Keratinocyte (primary cell): ENCODE measurements around the gene PHACTR2. TPM values are rescaled to one million over a fixed set of nuclear protein-coding genes. Genes with fewer than 3 reads are reported as not detected.
"Not testable (repeated sequence)": the region's sequence is repeated elsewhere in the genome, so short reads cannot be mapped to it uniquely, and the experiment has no call there.

ENCODE experiments used
- DNase-seq: peaks from one replicate; pipeline ENCODE4 v3.0.0-alpha.2; 2011; ENCODE audit warnings: low read depth, missing footprints, low spot score
- FAIRE-seq: peaks from 2 replicates; lab custom pipeline; 2011; peaks lifted over from hg19 to GRCh38; lab: Jason Lieb, UNC
- H2AFZ ChIP-seq: 2 replicates; pipeline ENCODE4 v1.6.0; 2012; ENCODE audit warnings: low read length, control low read depth, inconsistent platforms; ENCODE audit not compliant: control insufficient read depth
- H3K27ac ChIP-seq: 2 replicates; pipeline ENCODE4 v1.5.1; 2011; ENCODE audit warnings: low read length; ENCODE audit not compliant: control insufficient read depth, insufficient read depth
- H3K27me3 ChIP-seq: 3 replicates; pipeline ENCODE4 v1.6.0; 2011; ENCODE audit warnings: low read length; ENCODE audit not compliant: control insufficient read depth, insufficient read depth; ENCODE audit errors: extremely low read depth
- H3K36me3 ChIP-seq, 2 experiments: 2 replicates in 1 of 2; 3 replicates in 1 of 2; pipeline ENCODE4 v1.5.1; 2011; ENCODE audit warnings: low read length in 2 of 2, mild to moderate bottlenecking in 1 of 2; ENCODE audit not compliant: control insufficient read depth in 2 of 2, insufficient read depth in 2 of 2; ENCODE audit errors: extremely low read depth in 1 of 2
- H3K4me1 ChIP-seq: 3 replicates; pipeline ENCODE4 v1.5.1; 2011; ENCODE audit warnings: low read length; ENCODE audit not compliant: control insufficient read depth, insufficient read depth; ENCODE audit errors: extremely low read depth
- H3K4me2 ChIP-seq: 3 replicates; pipeline ENCODE4 v1.6.0; 2011; ENCODE audit warnings: low read depth, low read length; ENCODE audit not compliant: control insufficient read depth, insufficient read depth; ENCODE audit errors: extremely low read depth
- H3K4me3 ChIP-seq, 3 experiments: fragments of 200-600 bp in 1 of 3; sonication (generic) in 1 of 3; 2 replicates in 2 of 3; 3 replicates in 1 of 3; pipeline ENCODE4 v1.5.1; 2011 to 2016; ENCODE audit warnings: low read length in 3 of 3, mild to moderate bottlenecking in 3 of 3, control low read depth in 2 of 3, inconsistent platforms in 1 of 3, low read depth in 1 of 3, mixed read lengths in 1 of 3, mixed run types in 1 of 3, moderate library complexity in 1 of 3; ENCODE audit not compliant: control insufficient read depth in 2 of 3, insufficient read depth in 2 of 3; ENCODE audit errors: extremely low read depth in 1 of 3
- H3K79me2 ChIP-seq: 2 replicates; pipeline ENCODE4 v1.6.0; 2012; ENCODE audit warnings: low read length; ENCODE audit not compliant: control insufficient read depth, insufficient read depth
- H3K9ac ChIP-seq: 3 replicates; pipeline ENCODE4 v1.6.0; 2011; ENCODE audit warnings: low read length; ENCODE audit not compliant: control insufficient read depth, insufficient read depth; ENCODE audit errors: extremely low read depth
- H3K9me1 ChIP-seq: 3 replicates; pipeline ENCODE4 v1.6.0; 2011; ENCODE audit warnings: low read length; ENCODE audit not compliant: control insufficient read depth, insufficient read depth; ENCODE audit errors: extremely low read depth
- H3K9me3 ChIP-seq: 2 replicates; pipeline ENCODE4 v1.5.1; 2012; ENCODE audit warnings: low read depth, low read length; ENCODE audit not compliant: control insufficient read depth
- H4K20me1 ChIP-seq: 3 replicates; pipeline ENCODE4 v1.6.0; 2011; ENCODE audit warnings: low read length; ENCODE audit not compliant: control insufficient read depth, insufficient read depth; ENCODE audit errors: extremely low read depth
- CTCF ChIP-seq, 3 experiments: IDR thresholded peaks in 1 of 3; conservative IDR thresholded peaks in 1 of 3; optimal IDR thresholded peaks in 1 of 3; 2 replicates in 2 of 3; 3 replicates in 1 of 3; pipeline versions ENCODE3 to v1.5.1; 2011; ENCODE audit warnings: low read length in 3 of 3, mild to moderate bottlenecking in 3 of 3, moderate library complexity in 2 of 3, control low read depth in 1 of 3, inconsistent platforms in 1 of 3; ENCODE audit not compliant: insufficient read depth in 2 of 3; ENCODE audit errors: extremely low read depth in 1 of 3
- EZH2 ChIP-seq: IDR thresholded peaks from one replicate; pipeline ENCODE4 v1.6.1; 2012; ENCODE audit warnings: inconsistent platforms, mild to moderate bottlenecking, low read length, moderate library complexity
- dilution Hi-C: fragments of 300-500 bp; cut with MboI; formaldehyde crosslinking; loops from one replicate; pipeline ENCODE4 v1.7.0; 2020; ENCODE audit warnings: low sequenced_read_pairs; ENCODE audit not compliant: extremely low pct_ligation_motif_present
- polyA plus RNA-seq, 5 experiments: library from polyadenylated mRNA; depleted of rRNA in 3 of 5; stranded (reverse) in 3 of 5; stranded (forward) in 1 of 5; unstranded in 1 of 5; fragments of >200 nt; gene quantifications; 1 replicate in 1 of 5; 2 replicates in 3 of 5; 3 replicates in 1 of 5; pipeline versions ENCODE4 v1.2.1 to v1.2.3, GENCODE V29; 2011 to 2012; ENCODE audit warnings: missing spikeins in 2 of 5, low read depth in 1 of 5, low replicate concordance in 1 of 5

Gene PHACTR2
- polyA plus RNA-seq, 1 donor (not counting 4 experiments of a cell fraction or from before 2014, with no cell fraction given) = 9.4 TPM

GRCh38 chr6:143783077-143783476 lies 105.3 kb downstream of the PHACTR2 start:
- Histone ChIP-seq H3K79me2 (no peaks in the 10 kb centered on the region), H3K4me3 (no peak overlapping the region), H3K4me1 (no peaks in the 10 kb centered on the region), H3K27ac (no peak overlapping the region), H2AFZ (no peak overlapping the region), H3K9me1 (no peaks in the 10 kb centered on the region), H3K9ac (no peak overlapping the region), H3K27me3 (no peaks in the 10 kb centered on the region), H3K4me2 (no peak overlapping the region), H3K9me3 (no peaks in the 10 kb centered on the region), H3K36me3 (peaks cover 0 to 3% of the 10 kb centered on the region in 2 experiments), H4K20me1 (no peaks in the 10 kb centered on the region)
- no peak for DNase-seq
- FAIRE-seq = no peak
- no peak for TF ChIP-seq CTCF (optimal IDR thresholded peaks at IDR 0.05 in 1 of 3, IDR thresholded peaks at IDR 0.05 in 1 of 3, conservative IDR thresholded peaks at IDR 0.05 in 1 of 3; ENCODE audit: extremely low read depth in 1 of 3, insufficient read depth in 2 of 3, low read length in 3 of 3)
- TF ChIP-seq EZH2 = no peak
- dilution Hi-C loops = no loop called here

DNA sequence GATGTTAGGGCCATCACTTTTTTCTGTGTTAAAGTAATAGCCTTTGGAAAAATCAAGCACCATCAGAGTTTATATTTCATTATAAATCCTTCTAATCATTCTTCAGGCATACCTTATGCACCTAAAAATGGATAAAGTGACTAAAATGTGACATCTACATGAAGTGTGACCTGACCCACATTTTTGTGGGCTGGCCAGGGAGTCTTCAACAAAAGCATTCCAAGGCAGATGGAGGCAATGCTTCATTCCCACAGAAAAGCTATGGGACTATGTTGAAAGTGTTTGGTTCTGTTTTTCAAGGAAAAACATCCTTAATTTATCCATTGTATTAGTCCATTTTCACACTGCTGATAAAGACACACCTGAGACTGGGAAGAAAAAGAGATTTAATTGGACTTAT lies 106.6 kb downstream of the PHACTR2 start:
- H4K20me1 ChIP-seq = no peaks in the 10 kb centered on the region
- DNase-seq (no peak), FAIRE-seq (no peak)
- no peaks in the 10 kb centered on the region for H3K9me3 ChIP-seq
- no peak overlapping the region for H3K27ac ChIP-seq
- H3K9me1 ChIP-seq = no peaks in the 10 kb centered on the region
- no peak for TF ChIP-seq EZH2
- H3K4me1 ChIP-seq = no peaks in the 10 kb centered on the region
- H3K79me2 ChIP-seq = no peaks in the 10 kb centered on the region
- H3K36me3 ChIP-seq = peaks cover 2 to 3% of the 10 kb centered on the region in 2 experiments
- H3K9ac ChIP-seq = no peak overlapping the region
- H2AFZ ChIP-seq = no peak overlapping the region
- no peak overlapping the region for H3K4me2 ChIP-seq
- dilution Hi-C loops = no loop called here
- H3K4me3 ChIP-seq = no peak overlapping the region
- no peaks in the 10 kb centered on the region for H3K27me3 ChIP-seq

GRCh38 chr6:143786371-143786770 lies 108.6 kb downstream of the PHACTR2 start:
- DNase-seq, H3K9me3 ChIP-seq, H3K27ac ChIP-seq, dilution Hi-C loops, H3K36me3 ChIP-seq, H3K4me3 ChIP-seq, H3K4me1 ChIP-seq, H3K9me1 ChIP-seq, H3K79me2 ChIP-seq, FAIRE-seq, H4K20me1 ChIP-seq, H3K4me2 ChIP-seq, H3K9ac ChIP-seq, H2AFZ ChIP-seq, H3K27me3 ChIP-seq: not testable (repeated sequence)
